HepG2 (cell line): ENCODE measurements around the gene ATF6.

Experiments used
- ATF1 ChIP-seq: IDR thresholded peaks from 2 replicates; pipeline ENCODE4 v1.6.1; 2016; ENCODE audit warnings: mild to moderate bottlenecking, control low read depth
- ELF1 ChIP-seq: sonication (generic); formaldehyde crosslinking; IDR thresholded peaks from 2 replicates; pipeline ENCODE4 v1.4.0; 2020; ENCODE audit warnings: missing genetic modification reagents
- EZH2 ChIP-seq: conservative IDR thresholded peaks from 2 replicates; pipeline ENCODE4 v1.6.1; 2012; ENCODE audit warnings: mild to moderate bottlenecking, low read depth, low read length, moderate library complexity
- GLI4 ChIP-seq: sonication (generic); formaldehyde crosslinking; IDR thresholded peaks from 2 replicates; pipeline ENCODE4 v1.5.1; 2020; ENCODE audit warnings: missing genetic modification reagents, mild to moderate bottlenecking, moderate library complexity, borderline replicate concordance
- NBN ChIP-seq: fragments of 450-650 bp; conservative IDR thresholded peaks from 2 replicates; pipeline ENCODE4 v1.6.1; 2017
- NFE2L1 ChIP-seq: sonication (generic); formaldehyde crosslinking; IDR thresholded peaks from 2 replicates; pipeline ENCODE4 v1.4.0; 2020; ENCODE audit warnings: missing genetic modification reagents, mild to moderate bottlenecking, borderline replicate concordance
- ZNF569 ChIP-seq: sonication (generic); formaldehyde crosslinking; IDR thresholded peaks from 2 replicates; pipeline ENCODE4 v1.5.0; 2020; ENCODE audit warnings: mild to moderate bottlenecking, missing genetic modification reagents, moderate library complexity, borderline replicate concordance
- ZNF747 ChIP-seq: sonication (generic); formaldehyde crosslinking; IDR thresholded peaks from 2 replicates; pipeline ENCODE4 v1.8.1; 2023; ENCODE audit warnings: missing genetic modification reagents, mild to moderate bottlenecking, borderline replicate concordance
- TF ChIP-seq, protein P1 (sequence below): sonication (generic); formaldehyde crosslinking; IDR thresholded peaks from 2 replicates; pipeline ENCODE4 v1.5.0; 2020; ENCODE audit warnings: mild to moderate bottlenecking, missing genetic modification reagents
- TF ChIP-seq, protein P2 (sequence below): IDR thresholded peaks from 2 replicates; pipeline ENCODE4 v1.6.1; 2012; ENCODE audit warnings: inconsistent platforms
- TF ChIP-seq, protein P3 (sequence below): sonication (generic); formaldehyde crosslinking; IDR thresholded peaks from 2 replicates; pipeline ENCODE4 v1.9.0; 2021; ENCODE audit warnings: mild to moderate bottlenecking, missing genetic modification reagents

DNA sequence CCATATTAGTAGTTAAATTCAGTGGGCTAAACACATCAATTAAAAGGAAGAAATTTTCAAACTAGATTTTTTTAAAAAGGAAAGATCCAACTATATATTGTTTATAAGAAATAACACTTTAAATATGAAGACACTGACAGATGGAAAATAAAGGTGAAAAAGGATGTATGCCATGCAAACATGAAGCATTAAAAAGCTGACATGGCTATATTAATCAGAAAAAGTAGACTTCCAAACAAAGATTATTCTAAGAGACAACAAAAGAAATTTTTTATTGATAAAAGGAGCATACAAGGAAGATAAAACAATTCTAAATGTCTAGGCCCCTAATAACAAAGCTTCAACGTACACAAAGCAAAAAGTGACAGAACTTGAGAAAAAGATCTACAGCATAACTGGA is 92.2 kb downstream of the ATF6 start:
- TF ChIP-seq, protein P1, sequence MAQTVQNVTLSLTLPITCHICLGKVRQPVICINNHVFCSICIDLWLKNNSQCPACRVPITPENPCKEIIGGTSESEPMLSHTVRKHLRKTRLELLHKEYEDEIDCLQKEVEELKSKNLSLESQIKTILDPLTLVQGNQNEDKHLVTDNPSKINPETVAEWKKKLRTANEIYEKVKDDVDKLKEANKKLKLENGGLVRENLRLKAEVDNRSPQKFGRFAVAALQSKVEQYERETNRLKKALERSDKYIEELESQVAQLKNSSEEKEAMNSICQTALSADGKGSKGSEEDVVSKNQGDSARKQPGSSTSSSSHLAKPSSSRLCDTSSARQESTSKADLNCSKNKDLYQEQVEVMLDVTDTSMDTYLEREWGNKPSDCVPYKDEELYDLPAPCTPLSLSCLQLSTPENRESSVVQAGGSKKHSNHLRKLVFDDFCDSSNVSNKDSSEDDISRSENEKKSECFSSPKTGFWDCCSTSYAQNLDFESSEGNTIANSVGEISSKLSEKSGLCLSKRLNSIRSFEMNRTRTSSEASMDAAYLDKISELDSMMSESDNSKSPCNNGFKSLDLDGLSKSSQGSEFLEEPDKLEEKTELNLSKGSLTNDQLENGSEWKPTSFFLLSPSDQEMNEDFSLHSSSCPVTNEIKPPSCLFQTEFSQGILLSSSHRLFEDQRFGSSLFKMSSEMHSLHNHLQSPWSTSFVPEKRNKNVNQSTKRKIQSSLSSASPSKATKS (CRISPR knock-in tag): no peak
- TF ChIP-seq GLI4 (CRISPR knock-in tag): no peak
- no peak for TF ChIP-seq ZNF569 (CRISPR knock-in tag)
- TF ChIP-seq, protein P2, sequence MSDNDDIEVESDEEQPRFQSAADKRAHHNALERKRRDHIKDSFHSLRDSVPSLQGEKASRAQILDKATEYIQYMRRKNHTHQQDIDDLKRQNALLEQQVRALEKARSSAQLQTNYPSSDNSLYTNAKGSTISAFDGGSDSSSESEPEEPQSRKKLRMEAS: no peak
- TF ChIP-seq EZH2: no peak
- no peak for TF ChIP-seq NBN
- no peak for TF ChIP-seq ELF1
- TF ChIP-seq NFE2L1 (CRISPR knock-in tag): no peak
- TF ChIP-seq, protein P3, sequence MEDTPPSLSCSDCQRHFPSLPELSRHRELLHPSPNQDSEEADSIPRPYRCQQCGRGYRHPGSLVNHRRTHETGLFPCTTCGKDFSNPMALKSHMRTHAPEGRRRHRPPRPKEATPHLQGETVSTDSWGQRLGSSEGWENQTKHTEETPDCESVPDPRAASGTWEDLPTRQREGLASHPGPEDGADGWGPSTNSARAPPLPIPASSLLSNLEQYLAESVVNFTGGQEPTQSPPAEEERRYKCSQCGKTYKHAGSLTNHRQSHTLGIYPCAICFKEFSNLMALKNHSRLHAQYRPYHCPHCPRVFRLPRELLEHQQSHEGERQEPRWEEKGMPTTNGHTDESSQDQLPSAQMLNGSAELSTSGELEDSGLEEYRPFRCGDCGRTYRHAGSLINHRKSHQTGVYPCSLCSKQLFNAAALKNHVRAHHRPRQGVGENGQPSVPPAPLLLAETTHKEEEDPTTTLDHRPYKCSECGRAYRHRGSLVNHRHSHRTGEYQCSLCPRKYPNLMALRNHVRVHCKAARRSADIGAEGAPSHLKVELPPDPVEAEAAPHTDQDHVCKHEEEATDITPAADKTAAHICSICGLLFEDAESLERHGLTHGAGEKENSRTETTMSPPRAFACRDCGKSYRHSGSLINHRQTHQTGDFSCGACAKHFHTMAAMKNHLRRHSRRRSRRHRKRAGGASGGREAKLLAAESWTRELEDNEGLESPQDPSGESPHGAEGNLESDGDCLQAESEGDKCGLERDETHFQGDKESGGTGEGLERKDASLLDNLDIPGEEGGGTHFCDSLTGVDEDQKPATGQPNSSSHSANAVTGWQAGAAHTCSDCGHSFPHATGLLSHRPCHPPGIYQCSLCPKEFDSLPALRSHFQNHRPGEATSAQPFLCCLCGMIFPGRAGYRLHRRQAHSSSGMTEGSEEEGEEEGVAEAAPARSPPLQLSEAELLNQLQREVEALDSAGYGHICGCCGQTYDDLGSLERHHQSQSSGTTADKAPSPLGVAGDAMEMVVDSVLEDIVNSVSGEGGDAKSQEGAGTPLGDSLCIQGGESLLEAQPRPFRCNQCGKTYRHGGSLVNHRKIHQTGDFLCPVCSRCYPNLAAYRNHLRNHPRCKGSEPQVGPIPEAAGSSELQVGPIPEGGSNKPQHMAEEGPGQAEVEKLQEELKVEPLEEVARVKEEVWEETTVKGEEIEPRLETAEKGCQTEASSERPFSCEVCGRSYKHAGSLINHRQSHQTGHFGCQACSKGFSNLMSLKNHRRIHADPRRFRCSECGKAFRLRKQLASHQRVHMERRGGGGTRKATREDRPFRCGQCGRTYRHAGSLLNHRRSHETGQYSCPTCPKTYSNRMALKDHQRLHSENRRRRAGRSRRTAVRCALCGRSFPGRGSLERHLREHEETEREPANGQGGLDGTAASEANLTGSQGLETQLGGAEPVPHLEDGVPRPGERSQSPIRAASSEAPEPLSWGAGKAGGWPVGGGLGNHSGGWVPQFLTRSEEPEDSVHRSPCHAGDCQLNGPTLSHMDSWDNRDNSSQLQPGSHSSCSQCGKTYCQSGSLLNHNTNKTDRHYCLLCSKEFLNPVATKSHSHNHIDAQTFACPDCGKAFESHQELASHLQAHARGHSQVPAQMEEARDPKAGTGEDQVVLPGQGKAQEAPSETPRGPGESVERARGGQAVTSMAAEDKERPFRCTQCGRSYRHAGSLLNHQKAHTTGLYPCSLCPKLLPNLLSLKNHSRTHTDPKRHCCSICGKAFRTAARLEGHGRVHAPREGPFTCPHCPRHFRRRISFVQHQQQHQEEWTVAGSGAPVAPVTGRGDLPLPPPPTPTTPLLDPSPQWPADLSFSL (CRISPR knock-in tag): no peak
- no peak for TF ChIP-seq ZNF747
- TF ChIP-seq ATF1 (CRISPR knock-in tag): no peak
